CD4-positive, alpha-beta memory T cell (primary cell): ENCODE results near the gene COG1. TPM values are rescaled to one million over a fixed set of nuclear protein-coding genes. Genes with fewer than 3 reads are reported as not detected.

Experiments used
- CTCF ChIA-PET: fragments of 350-600 bp; sonication (Branson Sonifier 250); formaldehyde crosslinking; loops from one replicate; lab custom pipeline; 2021; ENCODE audit warnings: inconsistent platforms; ENCODE audit not compliant: partially characterized antibody; lab: Charles Lee
- POLR2A ChIA-PET: fragments of 350-600 bp; sonication (Branson Sonifier 250); formaldehyde crosslinking; loops from one replicate; lab custom pipeline; 2021; ENCODE audit not compliant: partially characterized antibody; lab: Charles Lee
- DNase-seq, 5 donors: peaks; one replicate each; pipeline versions ENCODE4 v3.0.0 to v3.0.0-alpha.2; 2020 to 2022; ENCODE audit warnings: mixed read lengths in 1 of 5
- H3K27ac ChIP-seq: one replicate; pipeline ENCODE4 v1.7.0; 2013; ENCODE audit warnings: low read depth, low read length
- H3K27me3 ChIP-seq: 2 replicates; pipeline ENCODE4 v1.7.0; 2013; ENCODE audit warnings: mild to moderate bottlenecking, low read length, moderate library complexity; ENCODE audit not compliant: insufficient read depth
- H3K36me3 ChIP-seq: 2 replicates; pipeline ENCODE4 v1.7.0; 2013; ENCODE audit warnings: mild to moderate bottlenecking, low read length, moderate library complexity; ENCODE audit not compliant: insufficient read depth
- H3K4me1 ChIP-seq: 2 replicates; pipeline ENCODE4 v1.7.0; 2013; ENCODE audit warnings: mild to moderate bottlenecking, low read length, moderate library complexity; ENCODE audit not compliant: insufficient read depth
- H3K4me3 ChIP-seq, 2 donors: one replicate each; pipeline ENCODE4 v1.7.0; 2013; ENCODE audit warnings: low read length in 2 of 2, mild to moderate bottlenecking in 1 of 2
- H3K9me3 ChIP-seq, 2 donors: one replicate each; pipeline ENCODE4 v1.7.0; 2013; ENCODE audit warnings: low read length in 2 of 2, control low read depth in 1 of 2; ENCODE audit not compliant: control insufficient read depth in 1 of 2
- H3K27ac Mint-ChIP-seq, 7 donors: one replicate each; pipeline ENCODE4 v1.8.0; 2020 to 2021; ENCODE audit warnings: mixed read lengths in 7 of 7, mild to moderate bottlenecking in 6 of 7, inconsistent platforms in 3 of 7, moderate library complexity in 3 of 7
- H3K27me3 Mint-ChIP-seq, 2 donors: one replicate each; pipeline ENCODE4 v1.8.0; 2020 to 2021; ENCODE audit warnings: mixed read lengths in 2 of 2
- H3K36me3 Mint-ChIP-seq, 2 donors: one replicate each; pipeline ENCODE4 v1.8.0; 2020 to 2021; ENCODE audit warnings: mixed read lengths in 2 of 2, inconsistent platforms in 1 of 2, mild to moderate bottlenecking in 1 of 2
- H3K4me1 Mint-ChIP-seq, 4 donors: one replicate each; pipeline ENCODE4 v1.8.0; 2020 to 2021; ENCODE audit warnings: mixed read lengths in 4 of 4, mild to moderate bottlenecking in 1 of 4
- H3K4me3 Mint-ChIP-seq, 8 donors: one replicate each; pipeline ENCODE4 v1.8.0; 2020 to 2021; ENCODE audit warnings: mixed read lengths in 8 of 8, mild to moderate bottlenecking in 7 of 8, moderate library complexity in 6 of 8, inconsistent platforms in 3 of 8
- H3K9me3 Mint-ChIP-seq, 8 donors: one replicate each; pipeline ENCODE4 v1.8.0; 2020 to 2021; ENCODE audit warnings: mixed read lengths in 8 of 8, mild to moderate bottlenecking in 5 of 8, inconsistent platforms in 3 of 8, moderate library complexity in 1 of 8
- intact Hi-C: fragments of 100-400 bp; cut with micrococcal nuclease; formaldehyde crosslinking; loops from one replicate; pipeline ENCODE4 v1.15.1; 2023
- polyA plus RNA-seq, 2 donors: library from polyadenylated mRNA; unstranded; fragments of 300-500 nt; fragmentation: Illumina TruSeq; gene quantifications; one replicate each; pipeline ENCODE4 v1.2.3, GENCODE V29; 2021
- total RNA-seq, 2 experiments: library from RNA; stranded (reverse); gene quantifications; one replicate each; pipeline ENCODE4 v1.2.3, GENCODE V29; 2021

The COG1 gene
- total and polyA plus RNA-seq, 4 experiments from 2014 or later, result 13.1 to 81.6 (median 57.1) TPM

GRCh38 chr17:73184136-73184993 is 8.5 kb upstream of the COG1 start:
- intact Hi-C loops, result no loop called here
- H3K27me3 ChIP-seq, result no peaks in the 10 kb centered on the region
- no peak overlapping the region for H3K27ac ChIP-seq
- H3K27me3 Mint-ChIP-seq, result no peaks in the 10 kb centered on the region
- H3K4me1 ChIP-seq, result no peaks in the 10 kb centered on the region
- H3K36me3 Mint-ChIP-seq, result no peaks in the 10 kb centered on the region
- H3K9me3 ChIP-seq, result no peaks in the 10 kb centered on the region
- H3K9me3 Mint-ChIP-seq, result no peaks in the 10 kb centered on the region
- H3K36me3 ChIP-seq, result no peaks in the 10 kb centered on the region
- H3K4me1 Mint-ChIP-seq, result no peaks in the 10 kb centered on the region
- no peak overlapping the region for H3K4me3 ChIP-seq
- peak overlapping the region in 1 of 7 donors; percentile 2 for H3K27ac Mint-ChIP-seq
- ChIA-PET POLR2A (no interaction called here), CTCF (interaction anchor here (1.0 to 3.4 kb wide), 3 partner anchors 185 to 459 kb away, joined by 4 to 10 read pairs (median 4); no protein-coding TSS in a partner anchor)
- H3K4me3 Mint-ChIP-seq, result peak overlapping the region in 1 of 8 donors; percentile 24
- DNase-seq, result no peak

GRCh38 chr17:73186283-73187050 is 6.4 kb upstream of the COG1 start:
- no peaks in the 10 kb centered on the region for H3K36me3 ChIP-seq
- Mint-ChIP-seq H3K36me3 (peaks cover 0 to under 1% of the 10 kb centered on the region in 2 donors), H3K27ac (no peak overlapping the region), H3K9me3 (no peaks in the 10 kb centered on the region), H3K4me1 (peaks cover 2 to 4% (median 3%) of the 10 kb centered on the region in 4 donors), H3K4me3 (no peak overlapping the region), H3K27me3 (no peaks in the 10 kb centered on the region)
- H3K27ac ChIP-seq, result no peak overlapping the region
- ChIA-PET CTCF (interaction anchor here (0.7 to 3.4 kb wide), 2 partner anchors 76 to 461 kb away, joined by 3 to 10 read pairs; no protein-coding TSS in a partner anchor), POLR2A (no interaction called here)
- no peak for DNase-seq
- no peaks in the 10 kb centered on the region for H3K9me3 ChIP-seq
- intact Hi-C loops, result no loop called here
- H3K4me3 ChIP-seq, result no peak overlapping the region
- H3K4me1 ChIP-seq, result no peaks in the 10 kb centered on the region
- H3K27me3 ChIP-seq, result no peaks in the 10 kb centered on the region

GRCh38 chr17:73187203-73187769 is 5.6 kb upstream of the COG1 start:
- no peaks in the 10 kb centered on the region for H3K9me3 Mint-ChIP-seq
- intact Hi-C loops, result no loop called here
- no peak overlapping the region for H3K4me3 Mint-ChIP-seq
- no peak for DNase-seq
- H3K27ac Mint-ChIP-seq, result no peak overlapping the region
- H3K36me3 ChIP-seq, result no peaks in the 10 kb centered on the region
- no peak overlapping the region for H3K27ac ChIP-seq
- peaks cover 8 to 11% (median 9%) of the 10 kb centered on the region in 4 donors for H3K4me1 Mint-ChIP-seq
- ChIA-PET CTCF (interaction anchor here (0.7 to 5.9 kb wide), 2 partner anchors 75 to 461 kb away, joined by 3 to 70 read pairs; no protein-coding TSS in a partner anchor), POLR2A (no interaction called here)
- H3K27me3 Mint-ChIP-seq, result no peaks in the 10 kb centered on the region
- H3K4me1 ChIP-seq, result peaks cover 5% of the 10 kb centered on the region
- H3K27me3 ChIP-seq, result no peaks in the 10 kb centered on the region
- H3K36me3 Mint-ChIP-seq, result peaks cover 0 to 2% of the 10 kb centered on the region in 2 donors
- H3K4me3 ChIP-seq, result no peak overlapping the region
- H3K9me3 ChIP-seq, result no peaks in the 10 kb centered on the region

DNA sequence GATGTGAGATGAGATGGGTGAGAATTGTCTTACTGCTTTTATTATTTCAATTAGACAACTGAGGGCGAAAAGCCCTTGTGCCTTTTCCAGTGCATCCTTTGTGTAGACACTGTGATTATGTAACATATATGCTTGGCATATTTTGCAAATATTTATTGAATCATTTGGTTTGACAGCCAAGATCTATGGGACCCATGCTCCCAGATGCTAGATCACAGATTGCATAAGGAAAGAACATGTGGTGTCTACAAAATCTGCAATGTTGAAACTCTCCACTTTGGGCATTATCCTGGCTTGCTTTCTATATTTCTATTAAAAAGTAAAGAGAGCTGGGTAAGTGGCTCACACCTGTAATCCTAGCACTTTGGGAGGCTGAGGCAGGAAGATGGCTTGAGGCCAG is 4.8 kb upstream of the COG1 start:
- no peak for DNase-seq
- H3K27ac ChIP-seq, result no peak overlapping the region
- H3K27me3 ChIP-seq, result no peaks in the 10 kb centered on the region
- Mint-ChIP-seq H3K4me3 (no peak overlapping the region), H3K9me3 (no peaks in the 10 kb centered on the region), H3K27me3 (no peaks in the 10 kb centered on the region), H3K27ac (no peak overlapping the region), H3K4me1 (peaks cover 9 to 16% (median 11%) of the 10 kb centered on the region in 4 donors), H3K36me3 (peaks cover 0 to 4% of the 10 kb centered on the region in 2 donors)
- H3K4me3 ChIP-seq, result no peak overlapping the region
- H3K4me1 ChIP-seq, result peaks cover 5% of the 10 kb centered on the region
- intact Hi-C loops, result no loop called here
- H3K36me3 ChIP-seq, result no peaks in the 10 kb centered on the region
- CTCF ChIA-PET, result interaction anchor here (1.1 to 5.9 kb wide), 3 partner anchors 8 to 462 kb away, joined by 4 to 70 read pairs (median 4); a partner anchor contains a TSS
- POLR2A ChIA-PET, result no interaction called here
- no peaks in the 10 kb centered on the region for H3K9me3 ChIP-seq

GRCh38 chr17:73189417-73190099 is 3.3 kb upstream of the COG1 start:
- ChIA-PET CTCF (interaction anchor here (0.9 to 5.9 kb wide), 6 partner anchors 25 to 463 kb away, joined by 3 to 70 read pairs (median 5); a partner anchor contains a TSS), POLR2A (no interaction called here)
- H3K36me3 ChIP-seq, result no peaks in the 10 kb centered on the region
- H3K9me3 ChIP-seq, result no peaks in the 10 kb centered on the region
- Mint-ChIP-seq H3K4me1 (peaks cover 14 to 27% (median 18%) of the 10 kb centered on the region in 4 donors), H3K9me3 (no peaks in the 10 kb centered on the region), H3K4me3 (no peak overlapping the region), H3K27ac (peak overlapping the region in 1 of 7 donors; percentile 57), H3K27me3 (no peaks in the 10 kb centered on the region), H3K36me3 (peaks cover 0 to 8% of the 10 kb centered on the region in 2 donors)
- intact Hi-C loops, result loop anchor here (2.0 kb wide), 1 partner anchor 97 kb away; the partner anchor contains the start of gene SLC39A11
- no peak overlapping the region for H3K27ac ChIP-seq
- H3K27me3 ChIP-seq, result no peaks in the 10 kb centered on the region
- peaks cover 14% of the 10 kb centered on the region for H3K4me1 ChIP-seq
- no peak for DNase-seq
- no peak overlapping the region for H3K4me3 ChIP-seq

- CTCF ChIA-PET, result interaction anchor here (0.7 to 5.9 kb wide), 23 partner anchors 10 to 632 kb away, joined by 3 to 70 read pairs (median 4); a partner anchor contains a TSS
- peaks cover 8% of the 10 kb centered on the region for H3K36me3 ChIP-seq
- H3K4me1 ChIP-seq, result peaks cover 22% of the 10 kb centered on the region
- DNase-seq, result peak; percentile 59 to 69 (median 66)
- no peaks in the 10 kb centered on the region for H3K27me3 Mint-ChIP-seq
- POLR2A ChIA-PET, result interaction anchor here (1.0 to 6.1 kb wide), 8 partner anchors 9 to 464 kb away, joined by 3 to 49 read pairs (median 4); partner anchors contain the start of genes CDC42EP4 and SLC39A11
- H3K27ac Mint-ChIP-seq, result peak overlapping the region; percentile 79 to 95 (median 88)
- peak overlapping the region; percentile 81 to 98 (median 90) for H3K4me3 Mint-ChIP-seq
- H3K9me3 ChIP-seq, result no peaks in the 10 kb centered on the region
- peak overlapping the region; percentile 47 to 84 for H3K4me3 ChIP-seq
- peak overlapping the region; percentile 81 for H3K27ac ChIP-seq
- H3K27me3 ChIP-seq, result no peaks in the 10 kb centered on the region
- no peaks in the 10 kb centered on the region for H3K9me3 Mint-ChIP-seq
- H3K4me1 Mint-ChIP-seq, result peaks cover 17 to 44% (median 25%) of the 10 kb centered on the region in 4 donors
- peaks cover 9 to 13% of the 10 kb centered on the region in 2 donors for H3K36me3 Mint-ChIP-seq
- intact Hi-C loops, result loop anchor here (1.0 to 2.0 kb wide), 5 partner anchors 41 to 464 kb away; partner anchors contain the start of genes CDC42EP4 and SLC39A11
Observed at GRCh38 chr17:73191443-73192205, 1.2 kb upstream of the COG1 start.
